ENCODE measurements around the gene OSBPL6.

DNA sequence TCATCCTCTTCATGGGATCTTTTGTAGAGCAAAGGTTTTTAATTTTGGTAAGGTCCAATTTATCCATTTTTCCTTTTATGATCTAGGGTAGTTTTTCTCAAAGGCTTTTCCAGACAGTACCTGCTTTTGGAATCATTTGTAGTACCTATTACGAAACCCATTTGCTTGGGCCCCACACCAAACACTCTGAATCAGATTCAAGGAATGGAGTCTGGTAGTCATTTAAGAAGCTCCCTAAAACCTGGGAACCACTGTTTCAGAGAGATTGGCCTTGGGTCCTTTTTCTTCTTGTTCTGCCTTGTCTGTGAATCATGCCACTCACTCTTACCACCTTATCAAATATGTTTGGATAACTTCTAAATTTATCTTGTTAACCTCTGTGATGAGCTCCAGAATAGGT is 40.3 kb downstream of the OSBPL6 start:
- TF ChIP-seq, protein P1, sequence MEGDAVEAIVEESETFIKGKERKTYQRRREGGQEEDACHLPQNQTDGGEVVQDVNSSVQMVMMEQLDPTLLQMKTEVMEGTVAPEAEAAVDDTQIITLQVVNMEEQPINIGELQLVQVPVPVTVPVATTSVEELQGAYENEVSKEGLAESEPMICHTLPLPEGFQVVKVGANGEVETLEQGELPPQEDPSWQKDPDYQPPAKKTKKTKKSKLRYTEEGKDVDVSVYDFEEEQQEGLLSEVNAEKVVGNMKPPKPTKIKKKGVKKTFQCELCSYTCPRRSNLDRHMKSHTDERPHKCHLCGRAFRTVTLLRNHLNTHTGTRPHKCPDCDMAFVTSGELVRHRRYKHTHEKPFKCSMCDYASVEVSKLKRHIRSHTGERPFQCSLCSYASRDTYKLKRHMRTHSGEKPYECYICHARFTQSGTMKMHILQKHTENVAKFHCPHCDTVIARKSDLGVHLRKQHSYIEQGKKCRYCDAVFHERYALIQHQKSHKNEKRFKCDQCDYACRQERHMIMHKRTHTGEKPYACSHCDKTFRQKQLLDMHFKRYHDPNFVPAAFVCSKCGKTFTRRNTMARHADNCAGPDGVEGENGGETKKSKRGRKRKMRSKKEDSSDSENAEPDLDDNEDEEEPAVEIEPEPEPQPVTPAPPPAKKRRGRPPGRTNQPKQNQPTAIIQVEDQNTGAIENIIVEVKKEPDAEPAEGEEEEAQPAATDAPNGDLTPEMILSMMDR (IDR thresholded peaks at IDR 0.05) = no peak
- TF ChIP-seq POLR2A (IDR thresholded peaks at IDR 0.05) (no peak), EP300 (IDR thresholded peaks at IDR 0.05) (no peak)
